Skeletal muscle tissue (tissue), 4 donors: ENCODE results near the gene COQ10A. TPM values are rescaled to one million over a fixed set of nuclear protein-coding genes. Genes with fewer than 3 reads are reported as not detected.

Experiments
- H3K27ac ChIP-seq: one replicate; pipeline ENCODE4 v1.7.0; 2013; ENCODE audit warnings: mild to moderate bottlenecking, low read depth, low read length, inconsistent platforms
- H3K27me3 ChIP-seq, 3 donors: one replicate each; pipeline ENCODE4 v1.7.0; 2013; ENCODE audit warnings: low read length in 3 of 3; ENCODE audit not compliant: control insufficient read depth in 3 of 3, insufficient read depth in 3 of 3
- H3K36me3 ChIP-seq, 3 donors: one replicate each; pipeline ENCODE4 v1.7.0; 2013; ENCODE audit warnings: low read length in 3 of 3; ENCODE audit not compliant: control insufficient read depth in 3 of 3, insufficient read depth in 3 of 3
- H3K4me1 ChIP-seq, 3 donors: one replicate each; pipeline ENCODE4 v1.7.0; 2013; ENCODE audit warnings: low read length in 3 of 3, mild to moderate bottlenecking in 3 of 3; ENCODE audit not compliant: control insufficient read depth in 3 of 3, insufficient read depth in 3 of 3
- H3K4me3 ChIP-seq, 3 donors: one replicate each; pipeline ENCODE4 v1.7.0; 2013; ENCODE audit warnings: low read length in 3 of 3
- H3K9ac ChIP-seq, 3 donors: one replicate each; pipeline ENCODE4 v1.7.0; 2013; ENCODE audit warnings: low read length in 3 of 3, mild to moderate bottlenecking in 3 of 3, moderate library complexity in 2 of 3, low read depth in 1 of 3
- H3K9me3 ChIP-seq, 3 donors: one replicate each; pipeline ENCODE4 v1.7.0; 2013; ENCODE audit warnings: low read length in 3 of 3; ENCODE audit not compliant: control insufficient read depth in 3 of 3
- total RNA-seq: library from RNA; depleted of rRNA; stranded (reverse); fragments of >200 nt; gene quantifications from one replicate; pipeline ENCODE4 v1.2.3, GENCODE V29; 2014
- donor health status: Osteomylitis.

The COQ10A gene
- total RNA-seq, 1 donor from 2014 or later: 12.0 TPM

GRCh38 chr12:56304872-56305590 lies 38.3 kb downstream of the COQ10A start:
- Histone ChIP-seq H3K9me3 (no peaks in the 10 kb centered on the region), H3K4me1 (peaks cover 19 to 22% (median 19%) of the 10 kb centered on the region in 3 donors), H3K27me3 (no peaks in the 10 kb centered on the region), H3K27ac (no peak overlapping the region), H3K36me3 (peaks cover 15 to 19% (median 17%) of the 10 kb centered on the region in 3 donors), H3K9ac (no peak overlapping the region), H3K4me3 (no peak overlapping the region)

DNA sequence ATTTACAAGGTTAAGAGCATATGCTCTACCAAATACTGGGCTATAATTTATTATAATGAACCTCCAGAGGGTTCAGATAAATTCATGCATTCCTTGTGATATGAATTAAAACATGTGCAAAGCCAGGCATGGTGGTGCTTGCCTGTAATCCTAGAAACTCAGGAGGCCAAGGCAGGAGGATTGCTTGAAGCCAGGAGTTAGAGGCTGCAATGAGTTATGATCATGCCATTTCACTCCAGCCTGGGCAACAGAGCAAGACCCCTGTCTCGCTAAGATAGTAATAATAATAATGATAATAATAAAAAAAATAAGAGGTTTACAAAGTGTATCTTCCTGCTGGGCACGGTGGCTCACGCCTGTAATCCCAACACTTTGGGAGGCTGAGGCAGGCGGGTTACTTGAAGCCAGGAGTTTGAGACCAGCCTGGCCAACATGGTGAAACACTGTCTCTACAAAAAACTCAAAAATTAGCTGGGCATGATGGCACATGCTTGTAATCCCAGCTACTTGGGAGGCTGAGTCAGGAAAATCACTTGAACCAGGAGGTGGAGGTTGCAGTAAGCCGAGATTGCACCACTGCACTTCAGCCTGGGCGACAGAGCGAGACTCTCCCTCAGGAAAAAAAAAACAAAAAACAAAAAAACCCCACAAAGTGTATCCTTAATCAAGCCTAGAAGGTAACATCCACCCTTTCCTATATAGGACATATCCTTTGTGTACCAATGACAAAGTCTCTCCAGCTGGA lies 40.7 kb downstream of the COQ10A start:
- Histone ChIP-seq H3K4me1 (peaks cover 0 to 4% (median 4%) of the 10 kb centered on the region in 3 donors), H3K9ac (no peak overlapping the region), H3K27me3 (no peaks in the 10 kb centered on the region), H3K27ac (no peak overlapping the region), H3K4me3 (no peak overlapping the region), H3K9me3 (no peaks in the 10 kb centered on the region), H3K36me3 (peaks cover 21 to 31% (median 30%) of the 10 kb centered on the region in 3 donors)

DNA sequence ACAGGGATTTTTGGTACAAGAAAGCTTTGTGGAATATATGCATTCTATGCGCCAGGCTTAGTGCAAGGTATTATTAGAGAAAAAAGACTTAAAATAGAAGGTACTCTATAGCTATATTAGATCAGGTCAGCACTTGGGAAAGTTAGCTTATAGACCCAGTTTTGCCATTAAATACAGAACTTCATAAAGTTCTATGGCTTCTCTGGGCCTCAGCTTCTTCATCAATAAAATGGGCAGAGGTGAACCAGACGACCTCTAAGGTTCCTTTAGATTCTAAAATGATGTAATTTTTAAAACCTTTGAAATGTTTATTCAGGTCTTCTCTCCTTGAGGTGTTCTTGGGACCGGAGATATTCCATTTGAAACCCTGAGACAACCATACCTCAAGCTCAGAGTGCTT lies 42.0 kb downstream of the COQ10A start:
- H3K9ac ChIP-seq: no peak overlapping the region
- no peaks in the 10 kb centered on the region for H3K4me1 ChIP-seq
- H3K27me3 ChIP-seq: no peaks in the 10 kb centered on the region
- no peaks in the 10 kb centered on the region for H3K9me3 ChIP-seq
- no peak overlapping the region for H3K27ac ChIP-seq
- H3K36me3 ChIP-seq: peaks cover 21 to 31% (median 30%) of the 10 kb centered on the region in 3 donors
- H3K4me3 ChIP-seq: no peak overlapping the region

- no peaks in the 10 kb centered on the region for H3K9me3 ChIP-seq
- peaks cover 26 to 38% (median 28%) of the 10 kb centered on the region in 3 donors for H3K36me3 ChIP-seq
- H3K27ac ChIP-seq: no peak overlapping the region
- peaks cover 10 to 16% (median 10%) of the 10 kb centered on the region in 3 donors for H3K4me1 ChIP-seq
- H3K27me3 ChIP-seq: no peaks in the 10 kb centered on the region
- H3K9ac ChIP-seq: no peak overlapping the region
- H3K4me3 ChIP-seq: no peak overlapping the region
Measured at GRCh38 chr12:56311003-56311402, 44.3 kb downstream of the COQ10A start.

GRCh38 chr12:56315249-56315621 lies 48.5 kb downstream of the COQ10A start:
- no peaks in the 10 kb centered on the region for H3K9me3 ChIP-seq
- H3K36me3 ChIP-seq: peaks cover 27 to 41% (median 31%) of the 10 kb centered on the region in 3 donors
- H3K4me3 ChIP-seq: peak overlapping the region; percentile 97 to 100 (median 100)
- H3K27ac ChIP-seq: peak overlapping the region; percentile 97
- H3K9ac ChIP-seq: peak overlapping the region; percentile 95 to 99 (median 98)
- H3K27me3 ChIP-seq: no peaks in the 10 kb centered on the region
- peaks cover 17 to 24% (median 18%) of the 10 kb centered on the region in 3 donors for H3K4me1 ChIP-seq

- Histone ChIP-seq H3K27me3 (no peaks in the 10 kb centered on the region), H3K9ac (peak within 1 kb of the TSS; percentile 95 to 99 (median 98)), H3K4me1 (peaks cover 17 to 24% (median 18%) of the 10 kb centered on the region in 3 donors), H3K36me3 (peaks cover 25 to 34% (median 27%) of the 10 kb centered on the region in 3 donors), H3K9me3 (no peaks in the 10 kb centered on the region), H3K4me3 (peak within 1 kb of the TSS; percentile 97 to 100 (median 100)), H3K27ac (peak within 1 kb of the TSS; percentile 97)
Measured at GRCh38 chr12:56315622-56316473, 49.1 kb downstream of the COQ10A start, which contains the start of gene CNPY2. TSS of gene CNPY2 (minus strand) at chr12:56315988. CDS start at chr12:56315217, 771 bp downstream.

DNA sequence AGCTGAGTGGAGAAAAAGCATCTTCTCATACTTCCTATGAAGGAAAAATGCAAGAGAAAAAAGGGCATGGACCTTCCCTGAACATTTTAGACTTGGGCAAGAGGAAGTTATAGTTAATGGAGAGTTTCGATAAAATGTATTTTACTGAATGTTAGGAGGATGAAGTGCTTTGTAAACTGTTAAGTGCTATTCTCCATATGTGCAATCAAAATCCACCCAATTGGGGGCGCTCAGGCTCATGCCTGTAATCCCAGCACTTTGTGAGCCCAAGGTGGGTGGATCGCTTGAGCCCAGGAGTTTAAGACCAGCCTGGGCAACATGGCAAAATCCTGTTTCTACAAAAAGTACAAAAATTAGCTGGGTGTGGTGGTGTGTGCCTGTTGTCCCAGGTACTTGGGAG lies 50.9 kb downstream of the COQ10A start:
- Histone ChIP-seq H3K9me3 (no peaks in the 10 kb centered on the region), H3K36me3 (peaks cover 24 to 39% (median 32%) of the 10 kb centered on the region in 3 donors), H3K4me3 (no peak overlapping the region), H3K27ac (no peak overlapping the region), H3K27me3 (no peaks in the 10 kb centered on the region), H3K9ac (no peak overlapping the region), H3K4me1 (peaks cover 17 to 24% (median 18%) of the 10 kb centered on the region in 3 donors)

Other genes starting within 250 kb of the COQ10A start
- 1.6 TPM for gene IKZF4, start 245.9 kb upstream of the COQ10A start, total RNA-seq
- 36.5 TPM for gene RPS26, start 225.0 kb upstream of the COQ10A start, total RNA-seq
- gene ERBB3, start 186.8 kb upstream of the COQ10A start, total RNA-seq: 154 TPM
- gene PA2G4, start 162.4 kb upstream of the COQ10A start, total RNA-seq: 53.8 TPM
- gene RPL41, start 150.3 kb upstream of the COQ10A start, total RNA-seq: 4,392 TPM
- 5.7 TPM for gene ZC3H10, start 148.7 kb upstream of the COQ10A start, total RNA-seq
- gene ESYT1, start 138.7 kb upstream of the COQ10A start, total RNA-seq: 149 TPM
- 451 TPM for gene MYL6B, start 114.4 kb upstream of the COQ10A start, total RNA-seq
- gene MYL6, start 108.6 kb upstream of the COQ10A start, total RNA-seq: 859 TPM
- 43.8 TPM for gene SMARCC2, start 77.5 kb upstream of the COQ10A start, total RNA-seq
- gene RNF41, start 45.0 kb upstream of the COQ10A start, total RNA-seq: 30.8 TPM
- 14.1 TPM for gene NABP2, start 42.6 kb upstream of the COQ10A start, total RNA-seq
- not detected for gene SLC39A5, start 36.9 kb upstream of the COQ10A start, total RNA-seq
- 6.8 TPM for gene ANKRD52, start 8.6 kb upstream of the COQ10A start, total RNA-seq
- gene CS, start 33.4 kb downstream of the COQ10A start, total RNA-seq: 137 TPM
- gene CNPY2, start 49.0 kb downstream of the COQ10A start, total RNA-seq: 25.1 TPM
- gene PAN2, start 67.1 kb downstream of the COQ10A start, total RNA-seq: 19.3 TPM
- gene IL23A, start 71.9 kb downstream of the COQ10A start, total RNA-seq: not detected
- 85.6 TPM for gene STAT2, start 93.2 kb downstream of the COQ10A start, total RNA-seq
- not detected for gene APOF, start 95.9 kb downstream of the COQ10A start, total RNA-seq
- gene TIMELESS, start 182.5 kb downstream of the COQ10A start, total RNA-seq: 5.2 TPM
- gene MIP, start 187.7 kb downstream of the COQ10A start, total RNA-seq: not detected
- gene SPRYD4, start 201.6 kb downstream of the COQ10A start, total RNA-seq: 2.1 TPM
- gene GLS2, start 221.2 kb downstream of the COQ10A start, total RNA-seq: not detected